ENCODE measurements around the gene MALAT1. TPM values are rescaled to one million over a fixed set of nuclear protein-coding genes. Genes with fewer than 3 reads are reported as not detected.
A peak's percentile ranks its signal among the peaks of the same experiment; 100 is the strongest.

Gene MALAT1
- total RNA-seq, 2 experiments from 2014 or later: 3,446 to 5,974 TPM

- no peak for DNase-seq (ENCODE audit: low spot score)
- Histone ChIP-seq H3K9me3 (ENCODE audit: low read length) (no peaks in the 10 kb centered on the region), H3K4me1 (ENCODE audit: insufficient read depth, low read length, poor library complexity, severe bottlenecking) (peaks cover 26% of the 10 kb centered on the region), H2AFZ (ENCODE audit: low read length) (peak overlapping the region; percentile 48; the same call in 1 of the 2 replicates), H3K79me2 (ENCODE audit: insufficient read depth, low read depth, low read length) (peaks cover 12% of the 10 kb centered on the region; the same call in 1 of the 2 replicates), H3K27ac (ENCODE audit: low read depth, low read length, poor library complexity, severe bottlenecking) (no peak overlapping the region), H4K20me1 (ENCODE audit: insufficient read depth, low read length) (no peaks in the 10 kb centered on the region), H3K4me2 (ENCODE audit: low read length) (0 out of 2 replicates have a peak overlapping the region, but pooled peaks have one; percentile 3), H3K4me3 (ENCODE audit: low read depth, low read length, poor library complexity, severe bottlenecking) (no peak overlapping the region), H3K36me3 (ENCODE audit: insufficient read depth, low read length) (no peaks in the 10 kb centered on the region), H3K9me2 (ENCODE audit: insufficient read depth, low read length) (no peaks in the 10 kb centered on the region)
- CTCF ChIA-PET (ENCODE audit: unreplicated experiment): interaction anchor here (1.3 to 2.3 kb wide), 2 partner anchors 9 to 13 kb away, joined by 4 to 15 read pairs; no protein-coding TSS in a partner anchor
- TF ChIP-seq EZH2phosphoT487 (IDR thresholded peaks at IDR 0.05; ENCODE audit: borderline replicate concordance, low read depth, low read length): no peak
- peak; percentile 40; the same call in 1 of the 2 replicates for TF ChIP-seq CTCF (conservative IDR thresholded peaks at IDR 0.05; ENCODE audit: low read length)
- intact Hi-C loops (cut with micrococcal nuclease; ENCODE audit: unreplicated experiment): no loop called here
- POLR2A ChIA-PET: interaction anchor here (0.8 to 6.8 kb wide), 6 partner anchors 11 to 103 kb away, joined by 3 to 121 read pairs (median 6); partner anchors contain the start of gene MALAT1
- BruUV-seq (replicated peaks): no TSS peak
Observed at GRCh38 chr11:65479184-65480145, 19.4 kb upstream of the MALAT1 start.

- Histone ChIP-seq H3K4me1 (ENCODE audit: insufficient read depth, low read length, poor library complexity, severe bottlenecking) (peaks cover 28% of the 10 kb centered on the region), H3K9me3 (ENCODE audit: low read length) (no peaks in the 10 kb centered on the region), H3K79me2 (ENCODE audit: insufficient read depth, low read depth, low read length) (no peaks in the 10 kb centered on the region), H3K4me2 (ENCODE audit: low read length) (no peak overlapping the region), H4K20me1 (ENCODE audit: insufficient read depth, low read length) (no peaks in the 10 kb centered on the region), H2AFZ (ENCODE audit: low read length) (no peak overlapping the region), H3K4me3 (ENCODE audit: low read depth, low read length, poor library complexity, severe bottlenecking) (no peak overlapping the region), H3K27ac (ENCODE audit: low read depth, low read length, poor library complexity, severe bottlenecking) (no peak overlapping the region), H3K9me2 (ENCODE audit: insufficient read depth, low read length) (no peaks in the 10 kb centered on the region), H3K36me3 (ENCODE audit: insufficient read depth, low read length) (no peaks in the 10 kb centered on the region)
- ChIA-PET CTCF (ENCODE audit: unreplicated experiment) (no interaction called here), POLR2A (interaction anchor here (1.5 kb wide), 1 partner anchor 16 kb away, joined by 3 read pairs; no protein-coding TSS in a partner anchor)
- intact Hi-C loops (cut with micrococcal nuclease; ENCODE audit: unreplicated experiment): no loop called here
- BruUV-seq (replicated peaks): no TSS peak
- TF ChIP-seq EZH2phosphoT487 (IDR thresholded peaks at IDR 0.05; ENCODE audit: borderline replicate concordance, low read depth, low read length) (no peak), CTCF (conservative IDR thresholded peaks at IDR 0.05; ENCODE audit: low read length) (no peak)
- DNase-seq (ENCODE audit: low spot score): no peak
Observed at GRCh38 chr11:65482306-65482850, 16.5 kb upstream of the MALAT1 start.

All from OCI-LY7 (cell line).